Ascending aorta (tissue), 2 donors: ENCODE measurements around the gene CACNG7. TPM values are rescaled to one million over a fixed set of nuclear protein-coding genes. Genes with fewer than 3 reads are reported as not detected.

Experiments
- DNase-seq, 2 donors: peaks; one replicate each; pipeline ENCODE4 v3.0.0-alpha.2; 2019; ENCODE audit warnings: low spot score in 2 of 2
- H3K27ac ChIP-seq, 2 donors: fragments of 200-600 bp; sonication (generic); one replicate each; pipeline ENCODE4 v1.5.1; 2016 to 2017; ENCODE audit warnings: mild to moderate bottlenecking in 1 of 2
- H3K27me3 ChIP-seq: fragments of 200-600 bp; sonication (generic); one replicate; pipeline ENCODE4 v1.5.1; 2017
- H3K36me3 ChIP-seq, 2 donors: fragments of 200-600 bp; sonication (generic); one replicate each; pipeline ENCODE4 v1.5.1; 2016
- H3K4me1 ChIP-seq, 2 donors: fragments of 200-600 bp; sonication (generic); one replicate each; pipeline ENCODE4 v1.5.1; 2016 to 2017; ENCODE audit warnings: mild to moderate bottlenecking in 1 of 2
- H3K4me3 ChIP-seq, 2 donors: fragments of 200-600 bp; sonication (generic); one replicate each; pipeline ENCODE4 v1.5.1; 2016 to 2017; ENCODE audit warnings: mild to moderate bottlenecking in 1 of 2
- H3K9me3 ChIP-seq, 2 donors: fragments of 200-600 bp; sonication (generic); one replicate each; pipeline ENCODE4 v1.5.1; 2016
- intact Hi-C: fragments of 100-400 bp; cut with DNase I; formaldehyde crosslinking; loops from one replicate; pipeline ENCODE4 v1.15.1; 2023
- total RNA-seq: library from RNA; depleted of rRNA; stranded (reverse); fragments of >200 nt; gene quantifications from one replicate; pipeline ENCODE4 v1.1.0, GENCODE V29; 2016
- TF ChIP-seq, protein P1 (sequence below), 3 experiments: fragments of 200-600 bp in 2 of 3; fragments of 450-650 bp in 1 of 3; sonication (generic) in 2 of 3; IDR thresholded peaks; one replicate each; pipeline ENCODE4 v1.5.1; 2016 to 2019; ENCODE audit warnings: antibody characterized with exemption in 3 of 3, mild to moderate bottlenecking in 1 of 3, moderate library complexity in 1 of 3

The CACNG7 gene
- total RNA-seq, 1 donor from 2014 or later: not detected

DNA sequence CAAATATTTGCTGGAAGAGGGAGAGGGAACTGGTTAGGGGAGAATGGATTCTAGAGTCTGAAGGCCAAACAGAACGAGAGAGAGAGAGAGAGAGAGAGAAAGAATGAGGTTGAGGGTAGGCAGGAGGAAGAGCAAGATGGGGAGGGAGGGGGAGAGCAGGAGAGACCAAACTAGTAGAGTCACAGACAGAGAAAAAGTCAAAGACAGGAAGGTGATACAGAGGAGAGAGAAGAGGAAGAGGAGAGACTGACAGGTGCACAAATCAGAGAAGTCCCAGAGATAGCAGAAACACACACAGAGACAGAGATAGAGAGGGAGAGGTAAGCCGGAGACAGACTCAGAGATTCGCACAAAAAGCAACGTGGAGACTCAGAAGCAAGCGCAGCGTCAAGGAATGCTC, 76.8 kb downstream of the CACNG7 start:
- H3K9me3 ChIP-seq: no peaks in the 10 kb centered on the region
- no peak overlapping the region for H3K4me3 ChIP-seq
- TF ChIP-seq, protein P1, sequence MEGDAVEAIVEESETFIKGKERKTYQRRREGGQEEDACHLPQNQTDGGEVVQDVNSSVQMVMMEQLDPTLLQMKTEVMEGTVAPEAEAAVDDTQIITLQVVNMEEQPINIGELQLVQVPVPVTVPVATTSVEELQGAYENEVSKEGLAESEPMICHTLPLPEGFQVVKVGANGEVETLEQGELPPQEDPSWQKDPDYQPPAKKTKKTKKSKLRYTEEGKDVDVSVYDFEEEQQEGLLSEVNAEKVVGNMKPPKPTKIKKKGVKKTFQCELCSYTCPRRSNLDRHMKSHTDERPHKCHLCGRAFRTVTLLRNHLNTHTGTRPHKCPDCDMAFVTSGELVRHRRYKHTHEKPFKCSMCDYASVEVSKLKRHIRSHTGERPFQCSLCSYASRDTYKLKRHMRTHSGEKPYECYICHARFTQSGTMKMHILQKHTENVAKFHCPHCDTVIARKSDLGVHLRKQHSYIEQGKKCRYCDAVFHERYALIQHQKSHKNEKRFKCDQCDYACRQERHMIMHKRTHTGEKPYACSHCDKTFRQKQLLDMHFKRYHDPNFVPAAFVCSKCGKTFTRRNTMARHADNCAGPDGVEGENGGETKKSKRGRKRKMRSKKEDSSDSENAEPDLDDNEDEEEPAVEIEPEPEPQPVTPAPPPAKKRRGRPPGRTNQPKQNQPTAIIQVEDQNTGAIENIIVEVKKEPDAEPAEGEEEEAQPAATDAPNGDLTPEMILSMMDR (IDR thresholded peaks at IDR 0.05): no peak
- no peak overlapping the region for H3K27ac ChIP-seq
- DNase-seq: no peak
- H3K27me3 ChIP-seq: peaks cover 9% of the 10 kb centered on the region
- intact Hi-C loops: no loop called here
- H3K4me1 ChIP-seq: no peaks in the 10 kb centered on the region
- no peaks in the 10 kb centered on the region for H3K36me3 ChIP-seq

DNA sequence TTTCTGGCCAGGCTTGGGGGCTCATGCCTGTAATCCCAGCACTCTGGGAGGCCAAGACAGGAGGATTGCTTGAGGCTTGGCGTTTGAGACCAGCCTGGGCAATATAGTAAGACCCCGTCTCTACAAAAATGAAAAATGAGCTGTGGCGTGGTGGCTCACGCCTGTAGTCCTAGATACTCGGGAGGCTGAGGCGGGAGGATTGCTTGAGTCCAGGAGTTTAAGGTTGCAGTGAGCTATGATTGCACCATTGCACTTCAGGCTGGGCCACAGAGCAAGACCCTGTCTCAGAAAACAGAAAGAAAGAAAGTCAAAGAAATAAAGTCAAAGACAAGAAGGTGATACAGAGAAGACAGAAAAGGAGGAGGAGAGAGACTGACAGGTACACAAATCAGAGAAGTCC, 79.9 kb downstream of the CACNG7 start:
- no peaks in the 10 kb centered on the region for H3K9me3 ChIP-seq
- intact Hi-C loops: no loop called here
- no peak overlapping the region for H3K4me3 ChIP-seq
- DNase-seq: no peak
- no peak overlapping the region for H3K27ac ChIP-seq
- H3K36me3 ChIP-seq: no peaks in the 10 kb centered on the region
- TF ChIP-seq, protein P1 (IDR thresholded peaks at IDR 0.05): no peak
- H3K4me1 ChIP-seq: peaks cover 0 to 2% of the 10 kb centered on the region in 2 donors
- peaks cover 13% of the 10 kb centered on the region for H3K27me3 ChIP-seq

DNA sequence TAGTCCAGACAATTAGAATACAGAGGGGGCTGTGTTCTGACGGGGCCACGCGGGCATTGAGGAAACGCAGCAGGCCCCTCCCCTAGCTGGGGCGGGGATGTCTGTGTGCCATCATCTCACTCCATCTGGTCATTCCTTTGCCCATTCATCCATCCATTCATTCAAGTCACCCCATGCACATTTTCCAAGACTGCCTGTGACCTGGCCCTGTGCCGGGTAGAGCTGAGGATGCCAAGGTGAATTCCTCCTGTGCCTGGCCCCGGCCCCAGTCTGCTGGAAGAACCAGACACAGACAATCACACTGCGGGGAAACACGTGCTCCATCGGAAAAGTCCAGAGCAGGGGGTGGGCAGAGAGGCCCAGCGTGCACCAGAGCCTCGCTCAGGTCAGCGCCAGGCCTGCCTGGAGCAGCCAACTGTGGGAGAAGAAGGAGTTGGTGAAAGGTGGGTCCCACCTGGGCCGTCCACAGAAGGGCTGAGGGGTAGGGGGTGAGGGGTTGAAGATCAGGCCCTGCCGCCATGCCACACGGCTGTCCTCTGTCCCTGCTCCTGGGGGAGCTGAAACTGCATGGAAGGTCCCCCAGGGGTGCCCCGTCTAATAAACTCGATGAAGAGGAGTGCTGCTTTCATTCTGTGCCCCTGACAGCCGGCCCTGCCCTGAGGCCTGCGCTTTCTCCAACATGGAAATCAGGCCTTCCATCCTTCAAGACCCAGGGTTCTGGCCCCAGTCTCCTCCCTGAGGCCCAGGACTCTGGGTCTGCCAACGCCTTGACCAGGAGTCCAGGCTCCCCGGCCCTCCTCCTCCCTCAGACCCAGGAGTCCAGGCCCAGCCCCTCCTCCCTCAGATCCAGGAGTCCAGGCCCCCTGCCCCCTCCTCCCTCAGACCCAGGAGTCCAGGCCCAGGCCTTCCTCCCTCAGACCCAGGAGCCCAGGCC, 80.8 kb downstream of the CACNG7 start:
- no peak for DNase-seq
- H3K4me1 ChIP-seq: peaks cover 0 to 2% of the 10 kb centered on the region in 2 donors
- H3K9me3 ChIP-seq: no peaks in the 10 kb centered on the region
- no peaks in the 10 kb centered on the region for H3K36me3 ChIP-seq
- TF ChIP-seq, protein P1 (IDR thresholded peaks at IDR 0.05): no peak
- no peak overlapping the region for H3K4me3 ChIP-seq
- intact Hi-C loops: no loop called here
- no peak overlapping the region for H3K27ac ChIP-seq
- peaks cover 13% of the 10 kb centered on the region for H3K27me3 ChIP-seq

DNA sequence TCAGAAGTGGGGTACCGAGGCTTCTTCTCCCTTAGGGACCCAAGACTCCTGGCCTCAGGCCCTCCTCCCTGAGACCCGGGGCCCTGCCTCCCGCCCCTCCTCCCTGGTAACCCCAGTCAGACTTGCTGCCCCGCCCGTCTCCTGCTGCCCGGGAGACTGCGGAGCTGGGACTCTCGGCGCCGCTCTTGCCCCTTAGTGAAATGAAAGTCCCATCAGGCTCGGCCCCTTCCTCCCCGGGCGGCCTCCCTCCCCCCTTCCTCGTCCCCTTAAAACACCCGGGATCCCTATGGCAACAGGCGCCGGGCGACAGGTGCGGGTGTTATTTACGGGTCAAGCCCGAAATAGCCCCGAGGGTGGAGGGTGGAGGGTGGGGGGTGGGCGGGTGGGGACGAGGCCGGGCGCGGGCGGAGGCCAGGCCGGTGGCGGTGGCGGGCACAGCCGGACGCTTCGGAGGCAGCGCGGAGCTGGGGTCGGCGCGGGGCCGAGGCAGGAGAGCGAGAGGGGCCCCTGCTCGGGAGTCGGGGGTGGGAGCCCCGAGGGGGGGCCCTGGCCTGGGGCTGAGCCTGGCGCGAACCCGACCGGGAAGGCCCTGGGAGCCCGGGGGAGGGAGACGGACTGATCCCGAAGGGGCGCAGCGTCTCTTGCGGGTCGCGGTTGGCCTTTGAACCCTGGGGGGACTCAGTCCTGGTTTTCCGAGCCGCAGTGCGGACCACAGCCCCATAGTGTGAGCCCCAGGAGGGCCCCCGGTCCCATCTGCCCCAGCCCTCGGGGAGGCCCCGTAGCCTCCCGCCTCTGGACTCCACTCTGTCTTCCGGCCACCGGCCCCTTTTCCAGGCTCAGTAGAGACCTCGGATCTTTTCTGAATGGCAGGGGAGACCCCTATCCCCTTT, 82.4 kb downstream of the CACNG7 start, which contains the start of gene CACNG6:
TSS of gene CACNG6 (plus strand) at position 414 of the 890 bp plus-strand sequence. CDS start 1,241 bp downstream, outside the sequence.
- intact Hi-C loops: no loop called here
- TF ChIP-seq, protein P1 (IDR thresholded peaks at IDR 0.05): no peak
- H3K9me3 ChIP-seq: no peaks in the 10 kb centered on the region
- H3K36me3 ChIP-seq: no peaks in the 10 kb centered on the region
- peaks cover 13% of the 10 kb centered on the region for H3K27me3 ChIP-seq
- H3K4me3 ChIP-seq: peak within 1 kb of the TSS; percentile 33 to 49
- DNase-seq: no peak
- no peak within 1 kb of the TSS for H3K27ac ChIP-seq
- peaks cover 0 to 2% of the 10 kb centered on the region in 2 donors for H3K4me1 ChIP-seq

DNA sequence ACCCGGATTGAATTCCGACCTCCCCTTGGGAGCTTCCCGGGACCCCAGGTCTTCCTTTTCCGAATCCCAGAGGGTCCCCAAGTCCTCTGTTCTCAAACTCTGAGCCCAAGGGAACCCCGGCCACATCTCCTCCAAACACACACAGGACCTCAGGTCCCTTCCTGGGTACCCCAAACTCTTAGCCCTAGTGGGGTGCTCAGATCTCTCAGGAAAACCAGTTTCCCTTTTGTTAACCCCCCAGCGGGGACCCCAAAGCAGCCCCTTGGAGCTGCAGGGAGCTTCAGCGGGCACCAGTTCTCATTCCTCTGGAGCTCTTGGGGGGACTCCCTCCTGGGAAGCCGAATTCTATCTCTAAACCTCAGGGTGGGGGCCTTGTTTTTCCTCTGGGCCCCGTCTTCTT, 83.1 kb downstream of the CACNG7 start:
- TF ChIP-seq, protein P1 (IDR thresholded peaks at IDR 0.05): no peak
- H3K4me1 ChIP-seq: peaks cover 0 to 2% of the 10 kb centered on the region in 2 donors
- no peak for DNase-seq
- H3K27me3 ChIP-seq: peaks cover 13% of the 10 kb centered on the region
- H3K27ac ChIP-seq: no peak overlapping the region
- intact Hi-C loops: no loop called here
- H3K36me3 ChIP-seq: no peaks in the 10 kb centered on the region
- no peaks in the 10 kb centered on the region for H3K9me3 ChIP-seq
- no peak overlapping the region for H3K4me3 ChIP-seq
